AG04449 (cell line): ENCODE measurements around the gene PTH1R.

Source experiments
- CTCF ChIA-PET: fragments of 350-600 bp; formaldehyde crosslinking; extraction: SDS; loops from one replicate; lab custom pipeline; 2021; ENCODE audit warnings: antibody characterized with exemption; lab: Yijun Ruan, JAX
- POLR2A ChIA-PET: fragments of 400-600, 350-600 bp; formaldehyde crosslinking; extraction: SDS; loops from one replicate; lab custom pipeline; 2020; ENCODE audit warnings: antibody characterized with exemption, inconsistent platforms; lab: Yijun Ruan, JAX
- DNase-seq: peaks from one replicate; pipeline ENCODE4 v3.0.0-alpha.2; 2010; ENCODE audit warnings: low read depth, low spot score
- H3K4me3 ChIP-seq: 2 replicates; pipeline ENCODE4 v1.5.1; 2011; ENCODE audit warnings: low read depth, mild to moderate bottlenecking, control low read depth, low read length
- TF ChIP-seq, protein P1 (sequence below): IDR thresholded peaks from one replicate; pipeline ENCODE4 v1.5.1; 2011; ENCODE audit warnings: mild to moderate bottlenecking, moderate library complexity, low read length, control low read depth, inconsistent platforms; ENCODE audit not compliant: insufficient read depth; ENCODE audit errors: missing control alignments

Gene PTH1R

DNA sequence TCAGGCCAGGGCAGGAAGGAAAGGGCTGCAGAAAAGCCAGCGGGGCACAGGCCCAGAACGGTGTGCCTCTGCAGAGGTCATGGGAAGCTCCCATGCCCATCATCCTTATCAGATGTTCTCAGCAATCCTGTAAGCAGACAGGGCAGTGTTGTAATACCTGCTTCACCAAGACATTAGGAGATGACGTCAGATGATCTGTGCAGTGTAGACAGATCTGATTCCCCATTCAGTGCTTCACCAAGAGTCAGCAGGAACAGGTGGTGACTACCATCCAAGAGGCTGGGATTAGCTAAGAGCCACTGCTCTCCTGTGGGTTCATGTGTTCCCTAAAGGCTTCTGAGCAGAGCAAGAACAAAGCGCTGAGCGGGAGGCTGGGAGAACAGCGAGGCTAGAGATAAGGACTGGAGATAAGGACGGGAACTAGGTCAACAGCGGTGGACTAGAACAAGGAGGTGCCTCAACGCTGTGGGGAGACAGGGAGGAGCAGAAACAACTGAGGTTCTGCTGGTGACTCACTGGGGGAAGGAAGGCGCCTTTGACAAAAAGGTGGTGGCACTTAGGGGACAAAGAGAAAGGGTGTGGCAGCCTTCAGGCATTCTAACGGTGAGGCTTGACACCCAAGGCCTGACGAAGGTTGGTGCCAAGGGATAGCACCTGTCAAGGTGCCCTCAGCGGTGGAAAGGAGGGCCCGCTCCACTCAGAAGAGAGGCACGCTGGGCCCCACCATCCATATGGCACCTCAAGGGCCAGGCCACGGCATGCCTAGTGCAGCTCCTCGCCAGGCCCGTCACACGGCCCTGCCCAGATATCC, 70.7 kb downstream of the PTH1R start:
- POLR2A ChIA-PET = interaction anchor here (1.4 kb wide), 1 partner anchor 13 kb away, joined by 3 read pairs; no protein-coding TSS in a partner anchor
- no peak for DNase-seq
- no peak overlapping the region for H3K4me3 ChIP-seq
- CTCF ChIA-PET = interaction anchor here (1.4 to 6.3 kb wide), 2 partner anchors 13 to 38 kb away, joined by 5 to 59 read pairs; no protein-coding TSS in a partner anchor
- TF ChIP-seq, protein P1, sequence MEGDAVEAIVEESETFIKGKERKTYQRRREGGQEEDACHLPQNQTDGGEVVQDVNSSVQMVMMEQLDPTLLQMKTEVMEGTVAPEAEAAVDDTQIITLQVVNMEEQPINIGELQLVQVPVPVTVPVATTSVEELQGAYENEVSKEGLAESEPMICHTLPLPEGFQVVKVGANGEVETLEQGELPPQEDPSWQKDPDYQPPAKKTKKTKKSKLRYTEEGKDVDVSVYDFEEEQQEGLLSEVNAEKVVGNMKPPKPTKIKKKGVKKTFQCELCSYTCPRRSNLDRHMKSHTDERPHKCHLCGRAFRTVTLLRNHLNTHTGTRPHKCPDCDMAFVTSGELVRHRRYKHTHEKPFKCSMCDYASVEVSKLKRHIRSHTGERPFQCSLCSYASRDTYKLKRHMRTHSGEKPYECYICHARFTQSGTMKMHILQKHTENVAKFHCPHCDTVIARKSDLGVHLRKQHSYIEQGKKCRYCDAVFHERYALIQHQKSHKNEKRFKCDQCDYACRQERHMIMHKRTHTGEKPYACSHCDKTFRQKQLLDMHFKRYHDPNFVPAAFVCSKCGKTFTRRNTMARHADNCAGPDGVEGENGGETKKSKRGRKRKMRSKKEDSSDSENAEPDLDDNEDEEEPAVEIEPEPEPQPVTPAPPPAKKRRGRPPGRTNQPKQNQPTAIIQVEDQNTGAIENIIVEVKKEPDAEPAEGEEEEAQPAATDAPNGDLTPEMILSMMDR = no peak

DNA sequence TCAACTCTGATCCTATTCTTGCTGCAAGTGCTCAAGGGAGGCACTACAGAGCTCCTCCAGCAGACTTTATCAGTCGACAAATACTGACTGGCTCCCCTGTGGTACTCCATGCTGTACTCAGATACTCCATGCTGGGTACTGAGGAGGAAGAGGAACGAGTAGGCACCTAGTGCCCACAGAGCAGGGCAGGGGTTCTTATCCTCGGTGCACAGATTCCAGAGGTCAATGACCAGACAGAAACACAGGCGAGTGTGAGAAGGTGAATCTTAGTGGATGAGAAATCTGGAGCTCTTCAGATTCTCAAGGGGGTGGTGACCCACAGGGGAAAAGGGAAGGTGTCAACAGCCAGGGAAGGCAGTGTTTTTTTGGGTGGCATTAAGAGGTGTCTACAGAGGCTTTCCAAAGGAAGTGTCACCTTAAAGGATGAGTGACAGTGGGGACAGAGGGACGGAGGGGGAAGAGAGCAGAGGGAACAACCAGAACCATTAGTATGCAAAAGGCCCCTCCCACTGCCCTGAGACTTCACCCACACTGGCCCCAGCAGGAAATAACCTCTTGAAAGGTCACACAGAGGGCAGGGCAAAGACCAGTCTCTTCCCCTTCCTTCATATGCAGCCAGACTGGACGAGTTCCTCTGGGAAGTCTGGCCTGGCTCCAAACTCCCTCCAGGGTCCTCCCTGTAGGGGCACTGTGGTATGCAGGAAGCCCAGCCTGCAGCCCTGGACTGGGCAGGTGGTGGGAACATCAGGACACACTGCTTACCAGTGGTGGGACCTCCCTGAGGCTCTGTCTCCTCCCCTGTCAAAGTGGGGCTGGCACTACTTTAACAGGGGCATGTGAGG, 71.5 kb downstream of the PTH1R start:
- ChIA-PET POLR2A (no interaction called here), CTCF (interaction anchor here (6.3 kb wide), 1 partner anchor 14 kb away, joined by 59 read pairs; no protein-coding TSS in a partner anchor)
- no peak overlapping the region for H3K4me3 ChIP-seq
- no peak for DNase-seq
- TF ChIP-seq, protein P1 = no peak

DNA sequence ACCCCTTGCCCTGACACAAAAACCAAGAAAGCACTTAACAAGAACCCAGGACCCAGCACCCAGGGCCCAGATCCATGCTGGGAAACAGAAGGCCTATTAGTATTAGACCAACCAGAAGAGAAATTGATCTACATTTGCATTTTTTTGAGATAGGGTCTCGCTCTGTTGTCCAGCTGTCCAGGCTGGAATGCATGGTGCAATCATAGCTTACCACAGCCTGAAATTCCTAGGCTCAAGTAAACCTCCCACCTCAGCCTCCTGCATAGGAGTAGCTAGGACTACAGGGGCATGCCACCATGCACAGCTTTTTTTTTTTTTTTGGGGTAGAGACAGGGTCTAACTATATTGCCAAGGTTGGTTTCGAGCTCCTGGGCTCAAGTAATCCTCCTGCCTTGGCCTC, 72.7 kb downstream of the PTH1R start:
- ChIA-PET CTCF (interaction anchor here (3.6 kb wide), 1 partner anchor 14 kb away, joined by 21 read pairs; no protein-coding TSS in a partner anchor), POLR2A (no interaction called here)
- H3K4me3 ChIP-seq = no peak overlapping the region
- TF ChIP-seq, protein P1 = no peak
- no peak for DNase-seq

DNA sequence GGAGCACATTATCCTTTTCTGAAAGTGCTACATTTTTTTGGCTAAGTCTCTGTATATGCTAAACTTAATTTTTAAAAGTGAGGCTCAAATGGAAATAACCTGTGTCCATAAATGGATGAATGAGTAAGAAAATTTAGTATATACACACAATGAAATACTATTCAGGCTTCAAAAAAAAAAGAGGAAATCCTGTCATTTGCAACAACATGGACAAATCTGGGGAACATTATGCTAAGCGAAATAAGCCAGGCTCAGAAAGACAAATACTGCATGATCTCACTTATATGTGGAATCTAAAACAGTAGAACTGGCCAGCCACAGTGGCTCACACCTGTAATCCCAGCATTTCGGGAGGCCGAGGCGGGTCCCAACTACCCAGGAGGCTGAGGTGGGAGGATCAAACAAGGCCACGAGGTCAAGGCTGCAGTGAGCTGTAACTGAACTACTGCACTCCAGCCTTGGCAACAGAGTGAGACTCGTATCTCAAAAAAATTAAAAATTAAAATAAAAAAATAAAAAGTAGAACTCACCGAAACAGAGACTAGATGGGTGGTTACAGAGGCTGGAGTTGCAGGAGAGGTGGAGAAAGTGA, 73.2 kb downstream of the PTH1R start:
- CTCF ChIA-PET = interaction anchor here (3.6 kb wide), 1 partner anchor 15 kb away, joined by 21 read pairs; no protein-coding TSS in a partner anchor
- POLR2A ChIA-PET = no interaction called here
- TF ChIP-seq, protein P1 = no peak
- no peak overlapping the region for H3K4me3 ChIP-seq
- DNase-seq = no peak

DNA sequence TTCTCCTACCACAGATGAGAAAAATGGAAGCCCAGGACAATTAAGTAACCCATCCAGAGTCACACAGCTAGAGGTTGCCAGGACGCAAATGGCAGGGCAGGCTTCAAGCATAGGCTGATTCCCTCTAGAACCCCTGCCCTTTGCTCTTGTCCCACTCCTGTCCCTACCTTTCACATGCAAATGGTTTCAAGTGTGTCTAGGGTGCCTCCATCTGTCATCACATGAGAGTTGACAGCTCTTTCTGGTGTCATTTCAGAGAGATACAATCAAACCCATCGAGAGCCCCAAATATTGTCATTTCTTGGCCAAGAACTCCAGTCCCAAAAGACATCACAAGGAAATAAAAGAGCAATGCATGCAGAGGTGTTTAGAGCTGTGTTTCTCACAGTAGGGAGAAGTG, 75.3 kb downstream of the PTH1R start:
- TF ChIP-seq, protein P1 = no peak
- POLR2A ChIA-PET = no interaction called here
- DNase-seq = no peak
- no peak overlapping the region for H3K4me3 ChIP-seq
- CTCF ChIA-PET = interaction anchor here (3.6 kb wide), 1 partner anchor 17 kb away, joined by 21 read pairs; no protein-coding TSS in a partner anchor
